H1 (cell line): Measurements from ENCODE around the gene DDX41.

ENCODE experiments used
- CEBPB ChIP-seq: IDR thresholded peaks from 2 replicates; pipeline ENCODE4 v1.6.1; 2012; ENCODE audit warnings: low read depth, low read length
- EZH2 ChIP-seq: fragments of 200-600 bp; sonication (generic); IDR thresholded peaks from 2 replicates; pipeline ENCODE4 v1.7.1; 2012; ENCODE audit warnings: low read depth, mild to moderate bottlenecking, moderate library complexity, low read length, inconsistent platforms; ENCODE audit not compliant: severe bottlenecking
- FOSL1 ChIP-seq: IDR thresholded peaks from 2 replicates; pipeline ENCODE4 v1.6.1; 2011; ENCODE audit warnings: mild to moderate bottlenecking, low read depth, low read length, moderate library complexity; ENCODE audit not compliant: insufficient read depth
- KDM1A ChIP-seq: fragments of 200-600, 300-600 bp; sonication (generic); IDR thresholded peaks from 2 replicates; pipeline ENCODE4 v1.7.1; 2016; ENCODE audit warnings: mild to moderate bottlenecking, low read length, borderline replicate concordance
- POLR2A ChIP-seq, 2 experiments: IDR thresholded peaks; 1 replicate in 1 of 2; 2 replicates in 1 of 2; pipeline ENCODE4 v1.6.1; 2011; ENCODE audit warnings: low read depth in 2 of 2, low read length in 2 of 2, mild to moderate bottlenecking in 2 of 2; ENCODE audit errors: control extremely low read depth in 1 of 2
- POLR2AphosphoS5 ChIP-seq: IDR thresholded peaks from 2 replicates; pipeline ENCODE4 v1.6.1; 2011; ENCODE audit warnings: low read depth, low read length
- POU5F1 ChIP-seq: IDR thresholded peaks from 2 replicates; pipeline ENCODE4 v1.6.1; 2011; ENCODE audit warnings: low read depth, mild to moderate bottlenecking, low read length, moderate library complexity
- RBBP5 ChIP-seq: IDR thresholded peaks from 2 replicates; pipeline ENCODE4 v1.7.1; 2012; ENCODE audit warnings: low read depth, mild to moderate bottlenecking, inconsistent platforms, low read length, moderate library complexity, borderline replicate concordance
- TF ChIP-seq, protein P1 (sequence below), 3 experiments: IDR thresholded peaks; 1 replicate in 2 of 3; 2 replicates in 1 of 3; pipeline versions ENCODE4 v1.5.1 to v1.6.1; 2011; ENCODE audit warnings: low read length in 3 of 3, mild to moderate bottlenecking in 3 of 3, inconsistent platforms in 2 of 3, low read depth in 1 of 3, moderate library complexity in 1 of 3; ENCODE audit not compliant: insufficient read depth in 1 of 3; ENCODE audit errors: control extremely low read depth in 1 of 3

DNA sequence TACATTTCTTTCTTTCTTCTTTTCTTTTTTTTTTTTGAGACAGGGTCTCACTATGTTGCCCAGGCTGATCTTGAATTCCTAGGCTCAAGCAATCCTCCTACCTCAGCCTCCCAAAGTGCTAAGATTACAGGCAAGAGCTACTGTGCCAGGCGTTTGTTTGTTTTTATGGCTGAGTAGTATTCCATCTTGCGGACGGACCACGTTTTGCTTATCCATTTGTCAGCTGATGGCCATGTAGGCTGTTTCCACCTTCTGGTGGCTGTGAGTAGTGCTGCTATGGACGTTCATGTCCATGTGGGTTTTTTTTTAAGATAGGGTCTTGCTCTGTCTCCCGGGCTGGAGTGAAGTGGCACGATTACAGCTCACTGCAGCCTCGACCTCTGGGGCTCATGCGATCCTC lies 9.6 kb downstream of the DDX41 start:
- TF ChIP-seq, protein P1, sequence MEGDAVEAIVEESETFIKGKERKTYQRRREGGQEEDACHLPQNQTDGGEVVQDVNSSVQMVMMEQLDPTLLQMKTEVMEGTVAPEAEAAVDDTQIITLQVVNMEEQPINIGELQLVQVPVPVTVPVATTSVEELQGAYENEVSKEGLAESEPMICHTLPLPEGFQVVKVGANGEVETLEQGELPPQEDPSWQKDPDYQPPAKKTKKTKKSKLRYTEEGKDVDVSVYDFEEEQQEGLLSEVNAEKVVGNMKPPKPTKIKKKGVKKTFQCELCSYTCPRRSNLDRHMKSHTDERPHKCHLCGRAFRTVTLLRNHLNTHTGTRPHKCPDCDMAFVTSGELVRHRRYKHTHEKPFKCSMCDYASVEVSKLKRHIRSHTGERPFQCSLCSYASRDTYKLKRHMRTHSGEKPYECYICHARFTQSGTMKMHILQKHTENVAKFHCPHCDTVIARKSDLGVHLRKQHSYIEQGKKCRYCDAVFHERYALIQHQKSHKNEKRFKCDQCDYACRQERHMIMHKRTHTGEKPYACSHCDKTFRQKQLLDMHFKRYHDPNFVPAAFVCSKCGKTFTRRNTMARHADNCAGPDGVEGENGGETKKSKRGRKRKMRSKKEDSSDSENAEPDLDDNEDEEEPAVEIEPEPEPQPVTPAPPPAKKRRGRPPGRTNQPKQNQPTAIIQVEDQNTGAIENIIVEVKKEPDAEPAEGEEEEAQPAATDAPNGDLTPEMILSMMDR (IDR thresholded peaks at IDR 0.05; ENCODE audit: control extremely low read depth in 1 of 3, insufficient read depth in 1 of 3, low read depth in 1 of 3, low read length in 3 of 3), result peak in 2 of 3 experiments; percentile 32 to 49; a peak in 2 of 4 replicates
- TF ChIP-seq POLR2A (IDR thresholded peaks at IDR 0.05; ENCODE audit: control extremely low read depth in 1 of 2, low read depth in 2 of 2, low read length in 2 of 2) (no peak), FOSL1 (no peak), CEBPB (no peak), KDM1A (0 out of 2 replicates have a peak, but pooled peaks have one; percentile 33), RBBP5 (no peak), EZH2 (no peak), POLR2AphosphoS5 (no peak), POU5F1 (no peak)
